ENCODE measurements around the gene TNFAIP8.
"Not testable (repeated sequence)": the region's sequence is repeated elsewhere in the genome, so short reads cannot be mapped to it uniquely, and the experiment has no call there.

TNFAIP8 gene

GRCh38 chr5:119398727-119399466 lies 43.1 kb downstream of the TNFAIP8 start:
- DNase-seq, result peak; percentile 17

DNA sequence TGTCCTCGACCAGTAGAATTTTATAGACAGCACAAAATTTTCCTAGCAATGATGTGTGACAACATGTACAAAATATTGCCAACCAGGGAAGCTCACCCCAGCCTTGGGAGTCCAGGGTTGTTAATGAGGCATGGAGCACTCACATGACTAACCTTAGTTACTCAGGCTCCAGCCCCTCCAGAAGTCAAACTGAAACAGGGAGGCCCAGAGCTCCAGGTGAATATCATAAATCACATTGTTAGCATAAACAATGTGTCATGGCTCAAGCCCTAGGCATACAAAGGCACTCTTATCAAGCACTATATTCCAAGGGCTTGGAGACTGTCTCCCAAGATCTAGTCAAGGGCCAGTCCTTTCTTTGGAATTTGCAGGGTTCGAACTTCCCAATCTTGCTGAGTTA lies 44.4 kb downstream of the TNFAIP8 start:
- DNase-seq, result no peak

GRCh38 chr5:119402081-119402480 lies 46.3 kb downstream of the TNFAIP8 start:
- no peak for DNase-seq

GRCh38 chr5:119402555-119402954 lies 46.7 kb downstream of the TNFAIP8 start:
- DNase-seq, result no peak

GRCh38 chr5:119404033-119404432 lies 48.2 kb downstream of the TNFAIP8 start:
- DNase-seq, result no peak

GRCh38 chr5:119405419-119405818 lies 49.6 kb downstream of the TNFAIP8 start:
- DNase-seq, result no peak

DNA sequence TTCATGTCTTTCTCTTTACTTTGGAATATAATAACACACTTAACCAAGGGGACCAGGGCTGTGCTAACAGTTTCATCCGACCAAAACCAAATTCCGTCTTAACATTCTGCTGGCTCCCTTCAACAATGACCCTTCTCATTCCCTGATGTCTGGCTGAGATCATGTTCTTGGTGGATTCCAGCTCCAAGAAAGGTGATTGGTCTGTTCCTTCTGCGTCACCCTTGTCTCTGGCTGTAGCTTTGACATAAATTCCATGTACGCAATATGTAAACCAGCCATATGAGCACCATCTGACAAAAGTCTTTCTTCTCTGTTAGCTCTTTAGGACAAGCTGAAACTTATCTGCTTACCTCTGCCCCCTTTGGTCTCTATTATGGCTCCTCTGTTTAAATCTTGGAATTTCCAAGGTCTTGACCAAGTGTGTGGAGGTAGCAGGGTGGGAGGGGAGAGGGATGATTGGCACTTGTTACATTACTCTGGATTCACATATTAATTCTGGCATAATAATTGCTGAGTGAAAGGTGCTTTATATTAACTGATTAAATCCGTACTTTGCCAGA lies 50.8 kb downstream of the TNFAIP8 start:
- DNase-seq, result no peak

GRCh38 chr5:119409235-119409815 lies 53.5 kb downstream of the TNFAIP8 start:
- no peak for DNase-seq

GRCh38 chr5:119410448-119411159 lies 54.8 kb downstream of the TNFAIP8 start:
- DNase-seq, result no peak

GRCh38 chr5:119411361-119412278 lies 55.8 kb downstream of the TNFAIP8 start:
- no peak for DNase-seq

DNA sequence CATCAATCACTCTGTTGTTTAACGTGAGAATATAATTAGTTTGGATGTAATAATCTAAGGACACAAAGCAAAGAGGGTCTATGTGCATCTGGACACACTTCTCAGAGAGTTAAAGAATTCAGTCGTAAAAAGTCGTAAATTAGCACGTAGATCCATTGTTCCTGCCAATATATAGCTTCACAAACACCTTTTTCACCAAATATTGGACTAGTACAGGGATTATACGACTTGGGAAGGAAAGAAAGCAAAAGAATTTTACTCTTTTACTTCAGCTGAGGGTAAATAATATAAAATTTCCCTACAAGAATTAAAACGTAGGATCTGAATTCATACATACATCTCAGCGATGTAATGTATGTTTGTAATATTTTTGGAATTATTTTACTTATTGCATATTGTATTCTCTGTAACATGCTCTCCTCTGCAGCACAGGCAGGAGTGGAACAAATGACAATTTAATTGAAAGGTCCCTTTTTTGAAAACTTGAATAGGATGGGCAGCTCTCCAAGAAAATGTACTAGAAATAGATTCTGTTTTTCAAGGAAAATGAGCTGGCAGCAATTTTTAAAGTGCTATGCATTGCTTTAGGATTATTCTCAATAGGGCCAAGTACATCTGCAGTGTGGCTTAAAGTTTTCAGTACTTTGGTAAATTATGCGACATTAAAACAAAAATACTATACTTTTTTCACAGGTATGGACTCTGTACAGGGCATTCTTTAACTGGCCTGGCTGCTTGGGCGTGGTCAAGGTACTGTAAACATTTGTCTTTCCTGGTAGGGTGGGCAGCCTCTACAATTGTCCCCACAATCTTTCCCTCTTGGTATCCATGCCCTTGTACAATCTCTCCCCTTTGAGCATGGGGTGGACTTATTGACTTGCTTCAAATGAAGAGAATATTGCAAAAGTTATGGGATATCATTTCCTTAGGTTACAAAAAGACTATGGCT lies 56.7 kb downstream of the TNFAIP8 start:
- peak; percentile 12 for DNase-seq

DNA sequence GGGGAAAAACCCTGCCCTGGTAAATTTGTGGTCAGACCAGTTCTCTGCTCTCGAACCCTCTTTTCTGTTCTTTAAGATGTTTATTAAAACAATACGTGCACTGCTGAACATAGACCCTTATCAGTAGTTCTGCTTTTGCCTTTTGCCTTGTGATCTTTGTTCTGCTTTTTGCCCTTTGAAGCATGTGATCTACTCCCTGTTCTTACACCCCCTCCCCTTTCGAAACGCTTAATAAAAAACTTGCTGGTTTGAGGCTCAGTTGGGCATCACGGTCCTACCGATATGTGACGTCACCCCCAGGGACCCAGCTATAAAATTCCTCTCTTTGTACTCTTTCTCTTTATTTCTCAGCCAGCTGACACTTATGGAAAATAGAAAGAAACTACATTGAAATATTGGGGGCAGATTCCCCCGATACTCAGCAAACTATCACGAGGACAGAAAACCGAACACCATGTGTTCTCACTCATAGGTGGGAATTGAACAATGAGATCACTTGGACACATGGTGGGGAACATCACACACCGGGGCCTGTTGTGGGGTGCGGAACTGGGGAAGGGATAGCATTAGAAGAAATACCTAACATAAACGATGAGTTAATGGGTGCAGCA lies 58.4 kb downstream of the TNFAIP8 start:
- DNase-seq, result not testable (repeated sequence)

DNA sequence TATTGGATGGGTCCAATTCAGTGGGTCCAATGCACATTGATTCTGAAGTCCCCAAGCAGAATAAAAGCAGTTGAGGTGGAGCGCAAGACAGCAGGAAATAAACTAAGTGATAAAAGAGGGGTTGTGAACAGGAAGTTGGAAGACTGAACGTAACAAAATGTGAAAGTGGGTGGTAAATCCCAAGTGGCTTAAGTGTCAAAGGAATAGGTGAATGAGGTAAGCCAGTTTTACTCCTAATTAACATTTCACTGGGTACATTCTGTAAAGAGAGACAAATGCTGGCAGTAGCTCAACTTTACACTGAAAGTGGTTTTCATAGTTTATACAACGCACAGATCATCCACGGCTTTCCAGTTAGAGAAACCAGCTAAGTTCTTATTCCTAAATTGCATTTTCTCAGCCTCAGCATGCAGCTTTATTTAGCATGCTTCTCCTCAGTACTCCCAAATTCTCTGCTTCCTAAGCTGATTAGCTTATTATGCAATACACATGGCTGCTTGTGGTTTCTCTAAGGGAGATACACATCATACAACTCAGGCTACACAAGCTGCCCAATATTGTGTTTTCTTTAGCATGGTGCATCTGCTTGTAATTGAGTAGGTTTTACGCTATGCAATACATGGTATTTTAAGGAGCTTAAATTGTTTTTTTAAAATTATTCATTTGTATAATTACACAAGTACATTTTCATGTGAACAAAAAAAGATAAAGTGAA lies 62.2 kb downstream of the TNFAIP8 start:
- DNase-seq, result no peak

DNA sequence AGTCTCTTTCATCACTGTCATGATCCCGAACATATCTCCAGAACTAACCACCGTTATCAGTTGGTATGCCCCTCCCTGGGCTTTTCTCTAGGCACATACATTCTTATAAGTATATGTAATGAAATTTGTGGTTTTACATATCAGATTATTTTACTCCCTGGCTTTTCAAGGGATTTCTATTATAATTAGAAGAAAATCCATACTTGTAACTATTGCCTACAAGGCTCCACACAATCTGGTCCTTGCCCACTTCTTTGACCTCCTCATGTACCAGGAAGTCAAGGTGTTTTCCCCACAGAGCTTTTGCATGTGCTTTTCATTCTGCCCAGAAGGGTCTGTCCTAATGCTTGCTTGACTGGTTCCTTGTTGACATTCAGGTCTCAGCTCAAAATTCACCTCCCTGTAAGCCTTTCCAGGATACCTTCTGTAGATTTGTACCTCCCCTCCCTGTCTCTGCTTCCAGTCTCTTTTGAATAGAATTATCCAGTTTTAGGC lies 62.8 kb downstream of the TNFAIP8 start:
- no peak for DNase-seq

GRCh38 chr5:119420169-119420568 lies 64.3 kb downstream of the TNFAIP8 start:
- DNase-seq, result no peak

- no peak for DNase-seq
Observed at GRCh38 chr5:119426057-119426456, 70.2 kb downstream of the TNFAIP8 start.

GRCh38 chr5:119427060-119427459 lies 71.2 kb downstream of the TNFAIP8 start:
- DNase-seq, result no peak

- not testable (repeated sequence) for DNase-seq
Observed at GRCh38 chr5:119427596-119427995, 71.8 kb downstream of the TNFAIP8 start.

GRCh38 chr5:119428166-119428565 lies 72.3 kb downstream of the TNFAIP8 start:
- DNase-seq, result not testable (repeated sequence)

- not testable (repeated sequence) for DNase-seq
Observed at GRCh38 chr5:119428574-119428973, 72.8 kb downstream of the TNFAIP8 start.
